Activated gamma-delta T cell (primary cell): ENCODE results near the gene NUP42.
"Not testable (repeated sequence)": the region's sequence is repeated elsewhere in the genome, so short reads cannot be mapped to it uniquely, and the experiment has no call there.

Experiments
- DNase-seq: peaks from one replicate; lab custom pipeline; 2025; lab: John Stamatoyannopoulos, UW

NUP42 gene

GRCh38 chr7:23204241-23204640 is 22.4 kb downstream of the NUP42 start:
- no peak for DNase-seq

DNA sequence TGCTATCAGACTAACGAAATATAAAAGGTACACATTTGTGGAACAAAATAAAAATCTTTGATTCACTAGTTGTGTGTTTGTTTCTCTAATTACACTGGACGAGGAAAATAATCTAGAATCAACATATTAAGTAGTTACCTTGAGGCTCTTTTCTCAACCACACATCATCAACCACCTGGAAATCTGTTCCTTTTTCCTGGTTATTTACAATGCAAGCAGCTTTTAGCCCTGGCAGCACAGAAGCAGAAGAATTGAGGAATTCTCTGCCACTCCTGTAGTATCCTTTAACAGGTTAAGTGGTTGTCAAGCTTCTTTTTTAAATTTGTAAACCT is 23.7 kb downstream of the NUP42 start:
- DNase-seq = no peak

DNA sequence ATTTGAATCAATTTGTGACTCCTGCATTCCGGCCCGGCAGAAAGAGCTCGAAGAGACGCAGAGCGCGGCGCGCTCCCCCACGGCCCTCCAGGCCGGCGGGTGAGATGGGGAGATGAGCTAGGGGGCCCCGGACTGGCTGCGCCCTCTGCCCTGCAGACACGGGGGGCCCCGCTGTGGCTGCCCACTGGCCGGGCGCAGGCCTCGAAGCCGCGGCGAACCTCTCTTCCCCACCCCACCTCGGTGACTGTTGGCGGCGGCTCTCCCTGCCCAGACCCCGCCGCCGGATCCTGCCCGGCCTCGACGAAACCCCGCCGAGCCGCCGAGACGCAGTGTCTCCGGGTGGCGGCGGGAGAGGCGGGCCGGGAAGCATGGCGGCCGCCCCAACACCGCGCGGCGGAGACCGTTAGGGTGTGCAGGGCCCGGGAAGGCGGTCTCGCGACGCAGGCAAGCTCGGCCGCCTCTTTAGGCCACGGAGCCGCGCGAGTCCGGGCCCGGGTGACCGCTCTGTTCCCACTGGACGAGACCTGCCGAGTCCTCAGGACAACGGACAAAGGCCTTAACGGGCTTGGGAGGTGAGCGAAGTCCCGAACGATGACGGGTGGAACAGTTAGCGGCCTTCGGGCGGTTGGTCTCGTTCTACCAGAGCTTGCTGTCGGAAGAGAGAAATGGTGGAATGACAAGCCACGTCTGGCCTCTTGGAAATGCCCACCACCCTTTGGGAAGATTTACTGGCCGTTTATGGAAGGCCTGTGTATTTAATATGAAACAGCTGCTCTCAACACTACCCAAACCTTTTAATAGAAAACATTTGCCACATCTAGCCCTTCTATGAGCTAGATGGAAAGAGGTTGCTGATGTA is 24.3 kb downstream of the NUP42 start:
- no peak for DNase-seq

DNA sequence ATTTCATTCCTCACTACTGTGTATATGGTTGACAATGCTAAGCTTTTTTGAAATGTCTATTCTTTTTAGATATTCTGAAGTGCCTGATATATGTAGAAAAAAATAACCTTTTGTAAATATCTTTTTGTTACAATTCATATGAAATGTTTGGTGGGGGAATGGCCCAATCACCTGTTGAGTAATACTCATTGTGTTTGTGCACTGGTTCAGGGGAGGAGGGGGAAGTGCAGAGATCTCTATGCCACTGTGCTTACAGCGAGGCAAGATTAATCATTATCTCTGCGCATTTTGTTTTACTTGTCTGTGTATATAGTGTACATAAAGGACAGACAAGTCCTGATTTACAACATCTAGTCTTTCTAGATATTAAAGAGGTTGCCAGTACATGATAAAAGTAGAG is 25.2 kb downstream of the NUP42 start:
- DNase-seq = no peak

DNA sequence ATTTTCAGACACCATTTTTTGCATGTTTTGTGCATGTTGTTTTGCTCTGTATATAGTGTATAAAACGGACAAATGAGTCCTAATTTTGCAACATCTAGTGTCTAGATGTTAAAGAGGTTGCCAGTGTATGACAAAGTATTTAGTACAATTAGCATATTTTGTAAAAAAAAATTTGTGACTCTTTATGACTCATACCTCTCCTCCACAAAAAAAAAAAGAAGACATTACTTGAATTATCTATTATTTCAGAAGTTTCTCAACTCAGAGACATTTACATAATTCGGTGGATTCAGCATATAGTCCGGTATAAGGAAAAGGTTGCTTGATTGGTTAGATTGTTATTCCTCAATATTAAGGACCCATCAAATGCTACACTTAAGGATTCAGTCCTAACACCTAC is 26.0 kb downstream of the NUP42 start:
- no peak for DNase-seq

DNA sequence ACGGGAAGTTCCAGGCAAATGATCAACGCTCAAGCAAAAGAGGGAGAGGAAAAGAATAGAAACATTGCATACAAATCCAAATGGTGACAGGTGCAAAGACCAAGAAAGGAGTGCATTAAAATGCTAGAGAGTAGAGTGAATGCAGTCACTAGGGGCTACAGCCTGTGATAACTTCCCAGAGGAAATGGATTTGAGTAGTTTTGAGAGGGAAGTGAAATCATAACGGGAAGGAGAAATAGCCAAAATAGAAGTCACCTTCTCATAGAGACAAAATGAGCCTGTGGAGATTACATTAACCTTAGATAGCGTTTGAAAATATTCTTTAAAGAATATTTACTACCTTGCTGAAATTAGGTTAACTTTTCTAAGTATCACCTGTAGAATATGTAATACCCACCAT is 26.5 kb downstream of the NUP42 start:
- DNase-seq = no peak

DNA sequence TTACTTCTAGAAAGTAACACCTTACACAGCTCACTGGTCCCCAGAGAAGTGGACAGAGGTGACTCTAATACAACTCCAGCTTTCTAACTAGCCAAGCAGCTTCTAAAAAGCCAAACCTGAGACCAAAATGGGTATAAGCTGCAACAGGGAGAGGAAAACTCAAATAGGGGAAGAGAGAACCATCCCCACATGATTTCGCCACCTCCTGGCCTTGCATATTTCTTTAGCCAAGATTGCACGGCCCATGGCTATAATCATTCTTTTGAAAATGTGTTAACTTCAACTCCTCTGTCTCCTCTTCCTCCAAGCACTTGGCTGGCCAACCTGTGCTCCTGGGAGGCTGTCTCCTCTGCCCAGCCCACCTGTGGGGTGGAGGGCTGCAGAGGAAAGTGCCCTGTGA is 28.7 kb downstream of the NUP42 start:
- DNase-seq = no peak

DNA sequence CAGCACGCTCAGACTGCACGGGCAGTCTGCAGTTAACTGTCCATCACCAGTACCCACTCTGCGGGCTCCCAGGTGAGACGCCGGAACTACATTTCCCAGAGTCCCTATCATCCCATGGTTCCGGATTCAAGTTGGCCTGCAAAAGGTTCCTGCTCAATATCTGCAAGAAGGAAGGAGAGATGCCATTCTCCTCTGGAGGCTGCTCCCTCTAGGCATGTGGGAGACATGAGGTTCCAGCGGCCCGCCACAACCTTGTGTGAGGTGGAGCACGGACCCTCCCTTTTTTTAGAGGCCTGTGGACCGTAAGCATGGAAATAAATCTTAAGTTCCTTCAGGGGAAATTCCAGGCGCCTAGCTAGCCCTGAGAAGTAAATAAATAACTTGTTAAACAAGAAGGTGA is 29.7 kb downstream of the NUP42 start:
- no peak for DNase-seq

GRCh38 chr7:23212395-23212794 is 30.5 kb downstream of the NUP42 start:
- no peak for DNase-seq

DNA sequence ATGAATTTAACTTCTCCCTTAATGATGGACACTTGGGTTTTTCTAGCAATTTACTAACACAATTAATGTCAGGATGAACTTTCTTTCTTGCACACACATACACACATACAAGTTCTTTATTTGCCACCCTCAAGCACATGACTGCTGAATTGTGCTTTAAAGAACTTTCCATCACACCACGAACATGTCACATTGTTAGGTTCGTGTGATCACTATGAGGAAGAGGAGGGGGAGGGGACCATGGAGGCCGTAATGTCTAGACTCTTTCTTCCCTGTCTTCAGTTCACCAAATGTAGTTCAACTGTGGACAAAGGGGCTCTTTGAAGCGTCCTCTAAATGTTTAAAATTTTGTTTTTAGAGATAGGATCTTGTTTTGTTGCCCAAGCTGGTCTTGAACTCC is 31.0 kb downstream of the NUP42 start:
- no peak for DNase-seq

- DNase-seq = no peak
These were observed 31.9 kb downstream of the NUP42 start for GRCh38 chr7:23213755-23214154.

GRCh38 chr7:23214423-23214822 is 32.6 kb downstream of the NUP42 start:
- no peak for DNase-seq

- DNase-seq = no peak
These were observed 33.1 kb downstream of the NUP42 start for GRCh38 chr7:23214938-23215337.

- DNase-seq = no peak
These were observed 34.2 kb downstream of the NUP42 start for GRCh38 chr7:23216021-23216420.

- DNase-seq = no peak
These were observed 36.3 kb downstream of the NUP42 start for GRCh38 chr7:23218196-23218595.

GRCh38 chr7:23220690-23221305 is 39.0 kb downstream of the NUP42 start:
- no peak for DNase-seq

- no peak for DNase-seq
These were observed 40.7 kb downstream of the NUP42 start for GRCh38 chr7:23222439-23223030.

- not testable (repeated sequence) for DNase-seq
These were observed 42.5 kb downstream of the NUP42 start for GRCh38 chr7:23224364-23224763.

- no peak for DNase-seq
These were observed 45.1 kb downstream of the NUP42 start for GRCh38 chr7:23226844-23227450.

- DNase-seq = no peak
These were observed 46.6 kb downstream of the NUP42 start for GRCh38 chr7:23228412-23228811.

DNA sequence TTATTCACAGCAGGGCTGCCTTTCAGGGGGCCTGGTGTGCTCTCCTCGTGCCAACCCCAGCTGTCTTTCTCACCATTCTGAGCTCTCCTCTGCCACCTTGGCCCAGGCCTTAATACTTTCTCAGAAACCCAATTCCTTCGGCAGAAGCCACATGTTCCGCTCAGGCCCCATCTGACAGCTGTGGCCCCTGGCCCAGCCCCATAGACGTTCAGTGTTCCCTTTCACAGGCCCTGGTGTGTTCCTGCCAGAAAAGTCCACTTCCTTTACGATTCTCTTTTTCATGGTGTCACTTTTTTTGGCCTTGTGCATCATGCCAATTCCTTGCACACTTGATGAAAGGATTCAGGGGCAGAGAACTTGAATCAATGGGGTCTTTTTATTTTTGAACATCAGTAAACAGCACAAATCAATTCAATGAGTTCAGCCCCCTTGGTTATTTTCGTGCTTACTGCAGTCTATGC is 48.8 kb downstream of the NUP42 start:
- no peak for DNase-seq

GRCh38 chr7:23232966-23233365 is 51.1 kb downstream of the NUP42 start:
- DNase-seq = no peak
